Kidney (tissue), 14 donors: ENCODE data around the gene ATP6V1F. TPM values are rescaled to one million over a fixed set of nuclear protein-coding genes. Genes with fewer than 3 reads are reported as not detected.

ENCODE experiments used
- DNase-seq, 5 donors: peaks; one replicate each; pipeline ENCODE4 v3.0.0-alpha.2; 2013 to 2020
- FAIRE-seq: peaks from 2 replicates; lab custom pipeline; 2012; peaks lifted over from hg19 to GRCh38; lab: Jason Lieb, UNC
- H3K27ac ChIP-seq, 2 donors: one replicate each; pipeline ENCODE4 v1.7.0; 2013; ENCODE audit warnings: low read depth in 2 of 2, low read length in 2 of 2, inconsistent platforms in 1 of 2
- H3K27me3 ChIP-seq: one replicate; pipeline ENCODE4 v1.7.1; 2013; ENCODE audit warnings: low read length, inconsistent platforms; ENCODE audit not compliant: control insufficient read depth, insufficient read depth
- H3K36me3 ChIP-seq, 3 donors: one replicate each; pipeline versions ENCODE4 v1.7.0 to v1.7.1; 2013; ENCODE audit warnings: low read length in 3 of 3, control low read depth in 1 of 3, inconsistent platforms in 1 of 3; ENCODE audit not compliant: insufficient read depth in 3 of 3, control insufficient read depth in 2 of 3
- H3K4me1 ChIP-seq, 3 donors: one replicate each; pipeline versions ENCODE4 v1.7.0 to v1.7.1; 2013; ENCODE audit warnings: low read length in 3 of 3, inconsistent platforms in 1 of 3, low read depth in 1 of 3; ENCODE audit not compliant: control insufficient read depth in 2 of 3, insufficient read depth in 2 of 3
- H3K4me3 ChIP-seq, 3 donors: one replicate each; pipeline versions ENCODE4 v1.7.0 to v1.8.1; 2013; ENCODE audit warnings: low read length in 3 of 3, control low read depth in 1 of 3, inconsistent platforms in 1 of 3
- H3K9ac ChIP-seq, 3 donors: one replicate each; pipeline versions ENCODE4 v1.7.0 to v1.7.1; 2013; ENCODE audit warnings: low read length in 3 of 3, control low read depth in 1 of 3, inconsistent platforms in 1 of 3
- H3K9me3 ChIP-seq, 3 donors: one replicate each; pipeline versions ENCODE4 v1.7.0 to v1.7.1; 2013; ENCODE audit warnings: low read length in 3 of 3, control low read depth in 1 of 3, inconsistent platforms in 1 of 3; ENCODE audit not compliant: control insufficient read depth in 2 of 3, insufficient read depth in 1 of 3
- CTCF ChIP-seq: IDR thresholded peaks from 3 replicates; pipeline ENCODE4 v1.5.1; 2012; ENCODE audit warnings: mild to moderate bottlenecking, moderate library complexity, borderline replicate concordance; ENCODE audit not compliant: insufficient read depth; ENCODE audit errors: extremely low read depth
- intact Hi-C: fragments of 100-400 bp; cut with DNase I; formaldehyde crosslinking; loops from one replicate; pipeline ENCODE4 v1.11.1; 2022
- polyA plus RNA-seq: library from polyadenylated mRNA; stranded (reverse); fragments of 350-450 nt; fragmentation: Illumina TruSeq; extraction: RNeasy Lipid Tissue Mini Kit (QIAGEN cat#74804); gene quantifications from one replicate; pipeline ENCODE4 v1.2.3, GENCODE V29; 2014; ENCODE audit warnings: low read depth, low replicate concordance; ENCODE audit not compliant: insufficient read depth
- total RNA-seq: library from RNA; stranded (reverse); fragmentation: NEBNext Ultra II Directional; extraction: Animal tissue kit (Norgen Biotek cat#: 25700); gene quantifications from one replicate; pipeline ENCODE4 v1.2.1, GENCODE V29; 2021
- donor health status: control.
- donor health status: control.
- donor health status: control.
- donor health status: control.
- donor health status: control.
- donor health status: DM: yes; HTN: yes; CAD: no.
- donor health status: Normal renal cell carcinoma (clear cell type).

Gene ATP6V1F
- total and polyA plus RNA-seq, 2 donors from 2014 or later: 161 to 684 TPM

DNA sequence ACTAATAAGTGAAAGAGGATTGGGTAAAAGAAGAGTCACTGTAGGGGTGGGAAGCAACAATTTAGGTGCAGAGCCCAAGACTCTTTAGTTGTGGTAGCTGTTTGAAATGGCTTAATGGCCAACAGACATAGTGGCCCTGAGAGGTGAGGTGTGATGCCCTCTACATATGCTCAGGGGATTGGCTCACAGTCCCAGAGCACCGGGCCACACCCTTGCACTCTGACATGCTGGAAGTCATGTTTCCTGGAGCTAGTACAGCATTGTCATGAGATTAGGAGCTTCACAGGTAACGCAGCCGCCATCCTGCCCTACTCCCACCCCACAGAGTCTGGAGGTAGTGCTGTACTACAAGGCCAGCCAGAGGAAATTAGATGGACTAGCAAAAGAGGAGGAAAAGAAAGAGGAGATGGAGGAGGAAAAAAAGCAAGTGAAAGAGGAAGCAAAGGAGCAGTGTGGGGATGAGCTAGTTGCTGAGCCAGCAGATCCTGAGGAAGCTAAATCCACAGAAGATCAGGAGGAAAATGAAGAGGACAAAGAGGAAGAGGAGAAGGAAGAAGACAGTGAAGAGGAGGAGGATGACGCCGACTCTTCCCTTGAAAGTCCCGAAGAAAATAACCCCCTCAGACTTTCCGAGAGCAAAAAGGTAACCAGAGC, 47.2 kb upstream of the ATP6V1F start:
- no peak for FAIRE-seq
- no peak for DNase-seq
- H3K27ac ChIP-seq: no peak overlapping the region
- H3K9me3 ChIP-seq: no peaks in the 10 kb centered on the region
- no peaks in the 10 kb centered on the region for H3K36me3 ChIP-seq
- H3K4me3 ChIP-seq: no peak overlapping the region
- no peak overlapping the region for H3K9ac ChIP-seq
- no peaks in the 10 kb centered on the region for H3K27me3 ChIP-seq
- no peak for TF ChIP-seq CTCF
- no peaks in the 10 kb centered on the region for H3K4me1 ChIP-seq
- intact Hi-C loops: no loop called here

GRCh38 chr7:128818694-128819093, 44.0 kb upstream of the ATP6V1F start:
- FAIRE-seq (no peak), DNase-seq (peak in 1 of 5 donors; percentile 34)
- Histone ChIP-seq H3K9me3 (no peaks in the 10 kb centered on the region), H3K27ac (no peak overlapping the region), H3K4me1 (no peaks in the 10 kb centered on the region), H3K27me3 (no peaks in the 10 kb centered on the region), H3K36me3 (no peaks in the 10 kb centered on the region), H3K4me3 (no peak overlapping the region), H3K9ac (no peak overlapping the region)
- intact Hi-C loops: no loop called here
- no peak for TF ChIP-seq CTCF

GRCh38 chr7:128821724-128822123, 40.9 kb upstream of the ATP6V1F start:
- H3K4me3 ChIP-seq: no peak overlapping the region
- no peaks in the 10 kb centered on the region for H3K36me3 ChIP-seq
- no peak overlapping the region for H3K9ac ChIP-seq
- DNase-seq (no peak), FAIRE-seq (no peak)
- no peak overlapping the region for H3K27ac ChIP-seq
- H3K4me1 ChIP-seq: no peaks in the 10 kb centered on the region
- no peak for TF ChIP-seq CTCF
- intact Hi-C loops: no loop called here
- no peaks in the 10 kb centered on the region for H3K9me3 ChIP-seq
- H3K27me3 ChIP-seq: no peaks in the 10 kb centered on the region

GRCh38 chr7:128826512-128826911, 36.1 kb upstream of the ATP6V1F start:
- Histone ChIP-seq H3K4me1 (peaks cover 0 to 6% (median 0%) of the 10 kb centered on the region in 3 donors), H3K4me3 (no peak overlapping the region), H3K9me3 (no peaks in the 10 kb centered on the region), H3K27ac (no peak overlapping the region), H3K9ac (no peak overlapping the region), H3K27me3 (no peaks in the 10 kb centered on the region), H3K36me3 (no peaks in the 10 kb centered on the region)
- no peak for TF ChIP-seq CTCF
- DNase-seq: no peak
- FAIRE-seq: no peak
- intact Hi-C loops: no loop called here
